NCI-H524 (cell line): ENCODE data around the gene PPP1R16B.

ENCODE experiments used
- DNase-seq, 2 experiments: peaks; one replicate each; lab custom pipeline; 2025; lab: John Stamatoyannopoulos, UW

PPP1R16B gene

GRCh38 chr20:38827770-38828281 is 22.3 kb downstream of the PPP1R16B start:
- no peak for DNase-seq

GRCh38 chr20:38828514-38829295 is 23.2 kb downstream of the PPP1R16B start:
- no peak for DNase-seq

GRCh38 chr20:38829296-38829875 is 23.9 kb downstream of the PPP1R16B start:
- DNase-seq: no peak

GRCh38 chr20:38830356-38830755 is 24.9 kb downstream of the PPP1R16B start:
- no peak for DNase-seq

- DNase-seq: no peak
These were observed 25.7 kb downstream of the PPP1R16B start for GRCh38 chr20:38831049-38831691.

GRCh38 chr20:38831995-38832620 is 26.6 kb downstream of the PPP1R16B start:
- no peak for DNase-seq

- no peak for DNase-seq
These were observed 27.8 kb downstream of the PPP1R16B start for GRCh38 chr20:38833154-38833856.

GRCh38 chr20:38833857-38834164 is 28.3 kb downstream of the PPP1R16B start:
- DNase-seq: no peak

- no peak for DNase-seq
These were observed 29.4 kb downstream of the PPP1R16B start for GRCh38 chr20:38834868-38835267.

- no peak for DNase-seq
These were observed 30.3 kb downstream of the PPP1R16B start for GRCh38 chr20:38835792-38836191.

GRCh38 chr20:38836991-38837390 is 31.5 kb downstream of the PPP1R16B start:
- DNase-seq: no peak

GRCh38 chr20:38838326-38838725 is 32.8 kb downstream of the PPP1R16B start:
- DNase-seq: no peak

- no peak for DNase-seq
These were observed 34.1 kb downstream of the PPP1R16B start for GRCh38 chr20:38839563-38839962.

- no peak for DNase-seq
These were observed 34.8 kb downstream of the PPP1R16B start for GRCh38 chr20:38840053-38840893.

- DNase-seq: no peak
These were observed 35.5 kb downstream of the PPP1R16B start for GRCh38 chr20:38840894-38841470.

- DNase-seq: no peak
These were observed 36.1 kb downstream of the PPP1R16B start for GRCh38 chr20:38841570-38841969.

- DNase-seq: no peak
These were observed 36.5 kb downstream of the PPP1R16B start for GRCh38 chr20:38842026-38842425.

- no peak for DNase-seq
These were observed 37.1 kb downstream of the PPP1R16B start for GRCh38 chr20:38842558-38842981.

- DNase-seq: no peak
These were observed 37.8 kb downstream of the PPP1R16B start for GRCh38 chr20:38843346-38843745.

GRCh38 chr20:38844963-38845362 is 39.5 kb downstream of the PPP1R16B start:
- DNase-seq: peak; percentile 7 to 54

- no peak for DNase-seq
These were observed 42.3 kb downstream of the PPP1R16B start for GRCh38 chr20:38847840-38848239.
